ENCODE results near the gene WDR20. TPM values are rescaled to one million over a fixed set of nuclear protein-coding genes. Genes with fewer than 3 reads are reported as not detected.

WDR20 gene
- total RNA-seq, 1 experiment from 2014 or later: 21.6 TPM

DNA sequence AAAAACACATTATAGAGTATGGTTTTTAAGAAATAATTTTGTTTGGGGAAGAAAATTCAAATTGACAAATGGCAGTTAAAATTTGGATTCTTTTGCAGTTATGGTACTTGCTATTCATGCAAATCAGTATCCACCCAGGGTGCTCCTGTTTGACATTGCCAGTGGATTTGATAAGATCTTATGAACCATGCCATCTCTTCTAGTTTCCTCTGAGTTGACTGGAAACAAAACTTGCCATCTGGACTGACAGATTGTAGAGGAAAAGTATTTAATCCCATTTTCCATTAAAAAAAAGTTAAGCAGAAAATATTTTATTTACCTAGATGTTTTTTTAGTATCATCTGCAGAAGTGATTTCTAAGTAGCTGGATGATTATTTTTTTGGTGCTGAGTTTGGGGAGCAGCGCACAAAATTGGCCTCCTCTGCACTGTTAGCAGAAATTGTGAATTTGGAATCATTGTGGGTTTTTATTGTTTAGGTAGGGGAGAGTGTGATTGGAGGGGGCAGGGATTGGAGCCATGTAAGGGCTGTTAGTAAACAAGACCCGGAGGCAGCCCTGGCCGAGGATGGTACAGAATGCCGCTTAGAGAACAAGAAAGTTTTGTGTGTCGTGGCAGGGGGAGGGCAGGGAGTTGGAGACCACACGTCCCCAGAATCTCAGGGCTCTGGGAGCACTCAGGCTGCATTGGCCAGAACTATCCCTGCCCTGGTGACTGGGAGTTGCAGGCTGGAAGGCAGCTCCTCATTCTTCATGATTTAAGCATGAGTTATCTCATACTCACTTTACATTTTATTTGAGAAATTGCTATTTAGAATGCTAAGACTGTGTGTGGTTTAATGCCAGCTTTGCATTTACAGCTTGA lies 56.6 kb downstream of the WDR20 start:
- DNase-seq (ENCODE audit: low read depth): no peak

DNA sequence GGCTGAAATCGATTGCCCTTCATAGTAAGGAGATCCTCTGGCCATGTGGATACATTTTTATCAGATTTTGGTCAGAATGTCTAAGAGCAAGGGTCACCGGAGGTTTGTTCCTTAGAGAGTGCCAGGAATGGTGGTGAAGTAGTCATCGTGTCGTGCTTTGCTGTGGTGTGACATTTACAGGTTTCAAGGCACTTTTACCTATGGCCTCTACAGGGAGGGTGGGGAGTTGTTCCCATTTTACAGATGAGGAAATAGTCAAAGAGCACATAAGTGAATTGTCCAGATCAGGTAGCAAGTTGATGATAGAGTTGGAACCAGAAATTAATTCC lies 57.2 kb downstream of the WDR20 start:
- DNase-seq (ENCODE audit: low read depth): no peak

DNA sequence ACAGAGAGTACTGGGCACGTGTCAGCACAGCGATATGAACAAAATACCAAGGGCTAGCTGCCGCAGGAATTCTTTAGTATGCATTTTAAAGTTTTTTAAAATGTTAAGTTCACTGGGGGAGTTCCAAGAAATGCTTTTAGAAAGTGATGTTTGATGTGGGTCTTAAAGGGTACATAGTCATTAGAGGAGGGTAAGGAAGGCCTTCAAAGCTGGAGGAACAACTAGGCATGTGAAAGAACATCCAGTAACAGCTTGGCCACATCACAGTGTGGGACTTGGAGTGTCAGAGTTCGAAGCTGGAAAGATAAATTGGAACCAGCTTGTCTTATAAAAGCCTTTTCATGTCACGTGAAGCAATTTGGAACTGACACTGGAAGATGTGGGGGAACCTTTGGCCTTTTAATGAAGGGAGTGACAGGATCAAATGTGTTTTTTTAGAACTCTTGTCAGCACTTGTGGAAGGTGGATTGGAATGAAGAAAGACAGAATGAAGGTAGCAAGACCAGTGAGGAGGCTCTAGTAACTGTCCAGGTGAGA lies 57.7 kb downstream of the WDR20 start:
- DNase-seq (ENCODE audit: low read depth): no peak

DNA sequence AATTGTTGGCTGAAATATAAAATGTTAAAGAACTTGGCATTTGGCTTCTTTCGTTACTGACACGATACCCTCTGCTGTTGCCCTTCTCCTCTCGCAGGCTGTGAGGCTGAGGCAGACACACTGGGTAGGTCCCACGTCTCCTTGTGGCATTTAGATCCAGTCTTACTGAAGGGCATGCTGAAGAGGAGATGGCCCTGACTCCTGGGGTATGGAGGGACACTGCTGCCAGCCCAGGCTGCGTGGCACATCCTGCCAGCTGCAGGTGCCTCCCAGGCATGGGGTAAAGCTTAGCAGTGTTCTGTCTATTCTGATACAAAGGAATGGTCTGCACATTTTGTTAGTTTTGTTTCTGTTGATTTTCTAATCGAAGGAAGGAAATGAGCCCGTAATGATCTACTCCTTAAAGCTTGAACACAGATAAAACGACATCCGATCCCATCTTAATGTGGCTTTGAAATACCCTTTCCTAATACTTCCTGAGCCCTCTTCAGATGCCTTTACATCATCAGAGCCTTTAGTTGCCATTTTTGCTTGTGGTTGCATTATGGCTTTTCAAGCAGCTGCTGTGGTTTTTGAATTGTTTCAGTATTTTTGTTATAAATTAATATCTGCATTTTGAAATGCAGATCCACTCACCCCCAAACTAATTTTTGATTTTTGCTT lies 61.1 kb downstream of the WDR20 start:
- no peak for DNase-seq (ENCODE audit: low read depth)

DNA sequence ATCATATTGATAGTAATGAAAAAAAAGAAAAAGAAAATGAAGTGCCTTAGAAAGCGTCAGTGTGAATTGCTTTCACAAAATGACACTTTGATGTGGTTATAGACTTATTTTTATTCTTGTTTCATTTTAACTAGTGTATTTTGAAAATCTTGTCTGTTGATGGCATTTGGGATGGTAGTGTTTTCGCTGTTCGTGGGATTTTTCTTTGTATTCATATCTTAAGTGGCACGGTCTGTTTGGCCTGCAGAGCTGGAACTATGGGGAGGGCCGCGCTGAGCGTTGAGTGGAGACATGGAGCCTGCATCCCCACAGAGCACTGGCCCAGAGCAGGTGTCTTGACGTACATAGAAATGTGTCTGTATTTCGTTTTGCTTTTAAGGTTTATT lies 61.6 kb downstream of the WDR20 start:
- no peak for DNase-seq (ENCODE audit: low read depth)

DNA sequence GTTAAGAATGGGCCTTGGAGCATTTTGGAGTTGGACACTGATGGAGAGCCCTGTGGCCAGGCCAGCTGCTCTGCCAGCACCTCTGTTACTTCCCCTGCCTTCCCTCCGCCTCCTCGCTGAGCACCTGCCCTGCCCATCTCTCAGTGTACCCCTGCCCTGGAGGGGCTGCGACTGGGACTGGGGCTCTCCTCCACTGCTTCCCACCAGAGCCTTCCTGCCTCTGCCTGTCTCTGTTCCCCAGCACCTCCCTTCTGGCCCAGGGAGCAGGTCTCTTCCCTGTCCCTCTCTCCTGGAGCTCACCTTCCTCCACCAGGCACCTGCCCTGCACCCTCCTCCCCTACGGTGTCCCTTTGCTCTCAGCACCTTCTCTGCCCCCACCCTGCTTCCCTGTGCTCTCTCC lies 62.1 kb downstream of the WDR20 start:
- no peak for DNase-seq (ENCODE audit: low read depth)

DNA sequence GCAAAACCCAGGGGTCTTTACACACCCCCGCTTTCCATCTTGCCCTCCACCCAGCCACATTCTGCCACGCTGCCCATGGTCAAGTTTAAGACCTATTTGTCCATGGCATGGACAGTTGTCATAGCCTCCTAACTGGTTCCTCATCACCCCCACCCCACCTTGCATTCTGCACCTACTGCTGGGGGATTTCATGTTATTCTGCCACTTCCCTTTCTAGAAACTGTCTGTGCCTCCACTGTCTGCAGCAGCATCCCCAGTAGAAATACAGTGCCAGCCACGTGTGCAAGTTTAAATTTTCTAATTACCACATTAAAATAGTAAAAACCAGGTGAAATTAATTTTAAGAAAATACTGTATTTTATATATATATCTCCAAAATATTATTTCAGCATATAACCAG lies 63.2 kb downstream of the WDR20 start:
- DNase-seq (ENCODE audit: low read depth): no peak

DNA sequence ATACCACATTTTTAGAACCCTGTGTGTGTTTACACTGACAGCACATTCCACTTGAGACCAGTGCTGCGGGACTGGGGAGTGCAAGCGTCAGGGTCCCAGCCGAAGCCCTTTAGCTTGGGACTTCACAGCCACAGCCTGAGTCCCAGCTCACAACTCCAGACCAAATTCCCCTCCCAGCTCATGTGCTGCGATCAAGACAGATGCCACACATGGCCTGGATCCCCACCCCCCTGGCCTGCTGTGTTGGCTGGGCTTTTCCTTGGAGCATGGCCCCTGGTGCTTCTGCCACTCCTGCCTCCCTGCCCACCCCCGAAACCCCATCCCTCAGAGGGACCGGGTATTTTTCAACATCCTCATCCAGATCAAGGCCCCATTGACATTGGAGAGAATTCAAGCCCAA lies 63.7 kb downstream of the WDR20 start:
- DNase-seq (ENCODE audit: low read depth): no peak

DNA sequence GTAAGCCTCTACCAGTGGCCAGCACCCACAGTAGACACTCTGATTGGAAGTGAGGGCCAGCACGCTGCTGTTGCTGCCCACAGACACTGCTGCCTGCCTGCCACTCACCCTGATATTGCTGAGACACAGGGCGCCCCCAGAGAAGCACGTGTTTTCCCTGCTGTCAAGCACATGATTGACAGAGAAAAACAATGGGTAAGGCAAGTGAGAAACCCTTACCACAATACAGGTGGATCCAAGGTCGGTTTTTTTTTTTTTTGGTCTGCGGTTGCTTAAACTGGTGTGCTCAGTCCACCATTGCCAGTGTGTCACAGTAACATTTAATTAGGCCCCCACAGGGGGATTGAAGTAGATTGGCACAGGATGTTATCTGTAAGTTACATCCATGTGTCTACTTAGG lies 65.9 kb downstream of the WDR20 start:
- no peak for DNase-seq (ENCODE audit: low read depth)

DNA sequence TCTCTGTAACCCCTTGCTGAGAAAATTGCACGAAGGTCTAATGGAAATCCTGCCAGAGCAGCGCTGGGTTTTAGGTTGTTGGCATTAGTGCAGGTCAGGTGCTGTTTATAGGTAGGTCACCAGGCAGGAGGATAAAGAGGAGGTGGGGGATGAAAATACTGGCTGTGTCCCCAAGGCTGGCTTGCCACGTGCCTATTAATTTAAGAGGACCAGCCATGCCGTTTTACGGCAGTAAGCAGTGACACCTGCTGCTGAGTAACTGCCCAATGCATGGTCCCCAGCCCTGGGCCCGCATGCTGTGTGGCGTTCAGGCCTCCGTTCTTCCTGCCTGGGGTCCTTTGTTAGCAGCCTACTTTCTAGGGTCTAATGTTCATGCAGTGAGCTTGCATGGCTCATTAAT lies 67.2 kb downstream of the WDR20 start:
- no peak for DNase-seq (ENCODE audit: low read depth)

DNA sequence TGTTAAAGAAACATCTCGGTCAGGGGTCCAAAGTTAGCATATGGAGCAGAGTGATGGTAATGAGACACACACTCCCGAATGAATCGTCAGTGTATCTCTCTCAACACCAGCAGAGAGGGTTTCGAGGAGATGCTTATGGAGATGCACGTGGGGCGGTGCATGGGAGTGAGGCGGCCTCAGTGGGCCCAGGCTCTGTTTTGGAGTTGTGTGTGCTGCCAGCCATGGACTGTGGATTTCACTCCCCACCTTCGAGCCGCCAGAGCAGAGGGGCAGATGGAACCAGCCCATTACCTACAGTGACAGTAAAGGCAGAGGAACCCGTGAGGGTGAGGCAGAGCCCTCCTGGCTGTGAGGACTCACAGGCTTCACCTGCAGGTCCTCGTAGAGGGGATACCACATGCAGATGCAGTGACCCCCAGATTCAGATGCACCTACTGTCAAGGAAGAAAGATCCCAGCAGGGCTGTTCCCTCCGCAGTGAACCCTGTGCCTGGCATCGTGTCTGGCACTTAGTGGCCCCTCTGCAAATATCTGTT lies 68.2 kb downstream of the WDR20 start:
- no peak for DNase-seq (ENCODE audit: low read depth)

DNA sequence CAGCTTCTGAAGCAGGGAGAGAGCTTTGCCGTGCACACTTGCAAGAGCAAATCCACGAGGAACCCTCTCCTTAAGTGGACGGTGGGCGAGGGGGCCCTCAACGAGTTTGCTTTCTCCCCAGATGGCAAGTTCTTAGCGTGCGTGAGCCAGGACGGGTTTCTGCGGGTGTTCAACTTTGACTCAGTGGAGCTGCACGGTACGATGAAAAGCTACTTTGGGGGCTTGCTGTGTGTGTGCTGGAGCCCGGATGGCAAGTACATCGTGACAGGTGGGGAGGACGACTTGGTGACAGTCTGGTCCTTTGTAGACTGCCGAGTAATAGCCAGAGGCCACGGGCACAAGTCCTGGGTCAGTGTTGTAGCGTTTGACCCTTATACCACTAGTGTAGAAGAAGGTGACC lies 69.0 kb downstream of the WDR20 start:
- no peak for DNase-seq (ENCODE audit: low read depth)

DNA sequence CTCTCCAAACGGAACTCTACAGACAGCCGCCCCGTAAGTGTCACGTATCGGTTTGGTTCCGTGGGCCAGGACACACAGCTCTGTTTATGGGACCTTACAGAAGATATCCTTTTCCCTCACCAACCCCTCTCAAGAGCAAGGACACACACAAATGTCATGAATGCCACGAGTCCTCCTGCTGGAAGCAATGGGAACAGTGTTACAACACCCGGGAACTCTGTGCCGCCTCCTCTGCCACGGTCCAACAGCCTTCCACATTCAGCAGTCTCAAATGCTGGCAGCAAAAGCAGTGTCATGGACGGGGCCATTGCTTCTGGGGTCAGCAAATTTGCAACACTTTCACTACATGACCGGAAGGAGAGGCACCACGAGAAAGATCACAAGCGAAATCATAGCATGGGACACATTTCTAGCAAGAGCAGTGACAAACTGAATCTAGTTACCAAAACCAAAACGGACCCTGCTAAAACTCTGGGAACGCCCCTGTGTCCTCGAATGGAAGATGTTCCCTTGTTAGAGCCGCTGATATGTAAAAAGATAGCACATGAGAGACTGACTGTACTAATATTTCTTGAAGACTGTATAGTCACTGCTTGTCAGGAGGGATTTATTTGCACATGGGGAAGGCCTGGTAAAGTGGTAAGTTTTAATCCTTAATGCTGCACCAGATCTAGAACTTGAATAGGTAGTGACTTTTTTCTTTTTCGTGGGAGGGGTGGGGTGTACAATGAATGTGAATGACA lies 69.7 kb downstream of the WDR20 start:
- DNase-seq (ENCODE audit: low read depth): peak; percentile 13

DNA sequence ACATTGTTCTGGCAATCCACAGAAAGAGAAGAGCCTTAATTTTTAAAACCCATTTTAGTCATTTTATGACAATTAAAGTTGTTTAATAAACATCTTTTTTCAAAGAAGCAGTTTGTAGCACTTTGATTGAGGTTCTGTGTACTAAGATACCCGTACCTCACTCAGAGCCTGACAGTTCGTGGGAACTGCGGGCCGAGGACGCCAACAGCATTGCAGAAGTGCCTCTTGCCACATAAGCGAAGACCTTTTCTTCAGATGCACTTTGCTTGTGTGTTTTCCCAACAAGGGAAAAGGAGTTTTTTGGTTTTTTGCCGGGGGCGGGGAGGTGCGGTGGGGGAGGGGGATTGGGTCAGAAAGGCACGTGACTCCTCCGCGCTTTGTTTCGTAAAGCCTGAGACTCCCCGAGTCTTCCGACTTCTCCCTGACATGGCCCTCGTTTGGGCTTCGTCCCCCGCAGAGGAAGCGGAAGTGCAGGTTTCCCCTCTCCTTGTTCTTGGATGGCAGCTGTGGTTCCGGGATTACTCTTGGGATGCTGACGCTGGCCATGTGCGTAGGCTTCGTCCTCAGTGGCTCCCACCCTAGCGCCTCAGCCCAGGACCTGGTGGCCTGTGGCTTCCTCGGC lies 70.8 kb downstream of the WDR20 start:
- DNase-seq (ENCODE audit: low read depth): no peak

DNA sequence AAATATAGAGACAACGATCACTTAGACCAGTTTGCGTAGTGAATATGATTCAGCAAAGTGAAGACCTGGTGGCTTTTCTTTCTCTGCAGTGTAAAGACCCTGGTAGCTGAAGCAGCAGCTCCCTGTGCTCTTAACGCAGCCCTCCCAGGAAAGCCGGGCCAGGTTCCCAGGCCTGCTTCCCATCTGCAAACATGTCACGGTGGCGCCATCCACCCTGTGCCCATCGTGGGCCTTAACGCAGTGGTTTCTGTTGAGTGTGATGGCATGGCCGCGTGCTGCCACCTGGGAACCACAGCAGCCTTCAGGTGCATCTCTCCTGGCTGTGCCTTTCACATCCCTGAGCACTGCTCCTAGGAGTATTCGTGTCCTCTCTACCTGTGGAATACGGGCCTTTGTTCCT lies 71.5 kb downstream of the WDR20 start:
- no peak for DNase-seq (ENCODE audit: low read depth)

DNA sequence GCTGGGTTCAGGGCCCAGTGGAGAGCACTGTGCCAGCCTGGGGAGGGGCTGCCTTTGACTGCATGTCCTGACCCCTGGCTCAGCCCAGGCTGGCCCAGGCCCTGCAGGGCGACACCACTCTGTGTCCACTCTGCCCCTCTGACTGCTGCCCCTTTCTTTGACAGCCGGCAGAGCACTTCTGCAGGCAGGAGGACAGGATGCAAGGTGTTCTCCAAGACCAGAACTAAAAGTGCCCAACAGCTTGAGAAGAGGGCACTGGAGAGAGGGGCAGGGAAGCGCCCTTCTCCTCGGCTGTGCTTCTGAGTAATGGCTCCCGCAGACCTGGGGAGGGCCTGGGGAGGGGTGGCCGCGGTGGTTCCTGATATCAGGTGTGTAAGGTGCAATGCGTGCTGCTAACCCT lies 72.7 kb downstream of the WDR20 start:
- no peak for DNase-seq (ENCODE audit: low read depth)

DNA sequence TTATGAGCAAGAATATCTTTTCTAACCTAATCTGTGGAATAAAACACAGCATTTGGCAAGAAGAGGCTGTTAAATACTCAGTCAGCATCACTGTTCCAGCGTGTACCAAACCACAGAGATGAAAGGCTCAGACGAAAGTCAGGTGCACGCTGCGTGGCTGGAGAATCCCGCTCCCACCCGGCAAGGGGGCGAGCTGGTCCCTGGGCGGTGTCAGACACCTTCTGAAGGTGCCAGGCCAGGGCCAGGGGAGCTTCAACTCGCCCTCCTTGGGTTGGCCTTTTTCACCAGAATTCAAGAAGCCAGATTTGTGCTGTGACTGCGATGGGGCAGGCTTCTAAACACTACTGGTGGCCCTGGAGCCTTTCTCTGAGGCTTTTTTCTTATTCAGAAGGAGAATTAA lies 73.1 kb downstream of the WDR20 start:
- no peak for DNase-seq (ENCODE audit: low read depth)

DNA sequence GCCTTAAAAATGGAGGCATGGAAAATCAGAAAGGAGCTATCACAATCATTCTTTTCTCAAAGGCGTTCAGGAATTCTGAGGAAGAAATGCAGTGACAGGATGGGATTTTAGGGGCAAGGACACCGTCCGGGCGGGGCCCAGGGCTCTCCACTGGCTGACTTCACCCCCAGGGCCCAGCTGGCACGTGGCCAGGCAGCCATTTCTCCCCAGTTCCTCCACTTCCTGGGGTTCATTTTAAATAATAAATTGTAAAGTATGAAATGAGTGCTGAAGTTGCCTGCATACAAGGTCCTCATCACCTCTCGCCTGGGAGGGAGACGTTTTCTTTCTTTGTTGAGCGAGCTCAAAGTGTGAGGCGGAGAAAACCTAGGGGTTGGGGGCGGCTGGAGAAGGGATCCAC lies 73.8 kb downstream of the WDR20 start:
- DNase-seq (ENCODE audit: low read depth): no peak

DNA sequence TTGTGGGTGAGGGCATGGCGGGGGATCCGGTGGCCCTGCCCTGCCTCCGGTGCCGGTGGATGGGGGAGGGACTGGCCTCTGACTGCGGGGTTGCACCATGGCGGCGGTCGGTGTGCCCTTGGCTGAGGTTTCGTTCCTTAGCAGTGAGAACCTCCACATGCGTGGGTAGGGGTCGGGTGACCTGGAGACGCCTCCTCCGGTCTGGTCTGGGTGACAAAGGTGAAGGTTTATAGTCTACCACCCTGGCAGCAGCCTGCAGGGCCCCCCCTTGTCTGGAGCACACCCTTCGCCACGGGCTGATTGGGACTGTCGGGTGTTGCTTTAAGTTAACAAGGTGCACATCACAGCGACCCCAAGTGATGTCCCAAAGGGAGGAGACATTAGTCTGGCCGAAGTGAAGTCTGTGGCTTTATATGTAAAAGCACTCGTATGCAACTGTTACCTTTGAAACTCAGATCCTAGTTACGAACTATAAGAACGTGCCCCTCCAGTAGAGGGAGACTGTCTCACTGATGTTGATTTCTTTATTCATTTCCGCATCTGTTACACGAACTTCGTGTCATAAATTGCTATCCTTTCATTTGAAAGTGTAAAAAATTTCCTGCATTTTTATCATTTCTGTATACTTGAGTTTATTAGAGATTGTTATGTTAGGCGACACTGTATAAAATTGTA lies 74.4 kb downstream of the WDR20 start:
- DNase-seq (ENCODE audit: low read depth): no peak

DNA sequence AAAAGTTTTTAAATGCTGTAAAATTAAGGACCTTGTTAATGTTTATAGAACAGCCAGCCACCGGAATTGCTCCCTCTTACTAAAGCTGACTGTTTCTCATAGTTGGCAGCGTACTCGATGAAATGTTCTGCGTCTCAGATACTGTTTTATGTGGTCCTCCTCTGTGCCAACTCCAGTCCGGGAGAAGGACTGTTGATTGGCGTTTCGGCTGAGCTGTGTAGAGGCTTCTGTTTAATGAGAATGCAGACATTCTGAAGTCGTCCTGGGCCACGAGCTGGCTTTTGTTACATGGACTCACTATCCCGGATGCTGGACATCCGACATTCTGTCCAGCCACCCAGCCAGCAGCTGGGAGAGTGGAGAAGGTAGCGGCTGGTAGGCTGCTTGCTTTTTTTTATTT lies 75.4 kb downstream of the WDR20 start:
- no peak for DNase-seq (ENCODE audit: low read depth)
